ENCODE data around the gene PLK3.

DNA sequence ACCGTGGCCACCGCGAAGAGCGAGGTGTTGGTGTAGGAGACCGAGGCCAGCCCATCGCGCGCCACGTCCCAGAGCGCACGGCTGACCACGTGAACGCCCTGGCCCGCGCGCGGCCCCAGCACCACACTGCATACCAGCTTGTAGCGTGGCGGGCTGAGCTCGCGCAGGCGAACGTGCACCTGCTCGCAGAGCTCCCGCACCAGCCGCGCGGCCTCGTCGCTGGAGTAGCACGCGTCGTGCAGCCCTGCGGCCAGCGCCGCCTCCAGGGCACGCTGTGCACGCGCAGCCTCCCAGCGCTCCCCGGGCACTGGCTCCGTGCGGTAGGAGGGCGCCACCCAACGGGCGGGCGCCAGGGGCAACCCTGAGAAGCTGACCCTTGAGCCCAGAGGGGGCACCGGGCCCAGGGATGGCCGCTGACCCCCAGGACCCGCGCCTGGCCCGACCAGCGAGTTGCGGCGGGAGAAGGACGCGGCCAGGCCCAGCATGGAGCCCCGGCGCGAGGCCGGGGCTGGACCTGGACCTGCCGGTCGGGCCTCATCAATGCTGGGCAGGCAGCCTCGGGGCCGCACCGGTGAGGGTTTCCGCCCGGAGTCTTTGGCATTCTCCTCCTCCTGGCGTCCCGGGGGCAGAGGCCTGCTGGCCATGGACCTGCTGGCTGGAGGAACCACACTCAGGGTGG, 6.0 kb downstream of the PLK3 start:
- TF ChIP-seq, protein P1, sequence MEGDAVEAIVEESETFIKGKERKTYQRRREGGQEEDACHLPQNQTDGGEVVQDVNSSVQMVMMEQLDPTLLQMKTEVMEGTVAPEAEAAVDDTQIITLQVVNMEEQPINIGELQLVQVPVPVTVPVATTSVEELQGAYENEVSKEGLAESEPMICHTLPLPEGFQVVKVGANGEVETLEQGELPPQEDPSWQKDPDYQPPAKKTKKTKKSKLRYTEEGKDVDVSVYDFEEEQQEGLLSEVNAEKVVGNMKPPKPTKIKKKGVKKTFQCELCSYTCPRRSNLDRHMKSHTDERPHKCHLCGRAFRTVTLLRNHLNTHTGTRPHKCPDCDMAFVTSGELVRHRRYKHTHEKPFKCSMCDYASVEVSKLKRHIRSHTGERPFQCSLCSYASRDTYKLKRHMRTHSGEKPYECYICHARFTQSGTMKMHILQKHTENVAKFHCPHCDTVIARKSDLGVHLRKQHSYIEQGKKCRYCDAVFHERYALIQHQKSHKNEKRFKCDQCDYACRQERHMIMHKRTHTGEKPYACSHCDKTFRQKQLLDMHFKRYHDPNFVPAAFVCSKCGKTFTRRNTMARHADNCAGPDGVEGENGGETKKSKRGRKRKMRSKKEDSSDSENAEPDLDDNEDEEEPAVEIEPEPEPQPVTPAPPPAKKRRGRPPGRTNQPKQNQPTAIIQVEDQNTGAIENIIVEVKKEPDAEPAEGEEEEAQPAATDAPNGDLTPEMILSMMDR (conservative IDR thresholded peaks at IDR 0.05; ENCODE audit: low read length), result no peak
- TF ChIP-seq EZH2phosphoT487 (IDR thresholded peaks at IDR 0.05; ENCODE audit: borderline replicate concordance, low read depth, low read length), result no peak
